ENCODE measurements around the gene DNPEP. TPM values are rescaled to one million over a fixed set of nuclear protein-coding genes. Genes with fewer than 3 reads are reported as not detected.

DNPEP gene
- total RNA-seq, 1 experiment from 2014 or later: 60.9 TPM

- Histone ChIP-seq H2BK12ac (ENCODE audit: insufficient read length, low read depth, low read length) (no peak overlapping the region), H3K4me2 (ENCODE audit: insufficient read depth, insufficient read length, low read length) (no peak overlapping the region), H3K27me3 (ENCODE audit: insufficient read depth, low read length) (peaks cover 21% of the 10 kb centered on the region; the same call in 1 of the 2 replicates), H3K4ac (ENCODE audit: low read depth, low read length) (no peak overlapping the region), H4K91ac (ENCODE audit: insufficient read length, low read depth, low read length) (no peak overlapping the region), H2BK15ac (ENCODE audit: low read depth, low read length) (no peak overlapping the region), H3K79me2 (ENCODE audit: insufficient read depth, low read length) (no peaks in the 10 kb centered on the region), H4K8ac (replicated peaks; ENCODE audit: insufficient read length, low read depth, low read length) (no peak overlapping the region), H2BK120ac (ENCODE audit: low read depth, low read length, poor library complexity, severe bottlenecking) (no peak overlapping the region), H3K23ac (ENCODE audit: insufficient read length, low read depth, low read length) (no peak overlapping the region), H4K20me1 (ENCODE audit: control insufficient read depth, insufficient read depth, insufficient read length) (no peaks in the 10 kb centered on the region), H3K27ac (ENCODE audit: insufficient read length, low read depth, low read length) (no peak overlapping the region), H2AFZ (ENCODE audit: low read length) (no peak overlapping the region), H3K4me1 (ENCODE audit: insufficient read depth, low read length) (no peaks in the 10 kb centered on the region), H2BK20ac (ENCODE audit: low read depth, low read length, poor library complexity, severe bottlenecking) (no peak overlapping the region), H2BK5ac (ENCODE audit: insufficient read length, low read length) (no peak overlapping the region), H3K18ac (ENCODE audit: insufficient read length, low read depth, low read length) (no peak overlapping the region), H3T11ph (ENCODE audit: low read length) (no peak overlapping the region), H3K9ac (ENCODE audit: extremely low read depth, insufficient read length, low read length) (no peak overlapping the region), H3K14ac (ENCODE audit: insufficient read depth, low read length) (no peak overlapping the region), H4K5ac (ENCODE audit: insufficient read length, low read depth, low read length) (no peak overlapping the region), H2AK5ac (ENCODE audit: insufficient read length, low read length) (no peak overlapping the region), H3K79me1 (ENCODE audit: insufficient read depth, low read depth, low read length, poor library complexity, severe bottlenecking) (no peaks in the 10 kb centered on the region), H3K23me2 (ENCODE audit: insufficient read length, low read depth, low read length, poor library complexity, severe bottlenecking) (peaks cover 9% of the 10 kb centered on the region), H3K9me3 (ENCODE audit: control insufficient read depth, low read depth, low read length) (no peaks in the 10 kb centered on the region), H3K56ac (ENCODE audit: insufficient read length, low read depth, low read length) (no peak overlapping the region)
- peaks cover 86% of the 10 kb centered on the region for H3K27me3 Mint-ChIP-seq (ENCODE audit: low read depth)
- H3K9me3 Mint-ChIP-seq: no peaks in the 10 kb centered on the region
- no peak overlapping the region for H3K27ac Mint-ChIP-seq
- no peak for DNase-seq
- no CpG with 5 or more reads among the region's 4 CpGs for WGBS (ENCODE audit: extremely low coverage, insufficient read length, low lambda C conversion rate)
- no peaks in the 10 kb centered on the region for H3K36me3 Mint-ChIP-seq (ENCODE audit: insufficient read depth in 1 of 3, low read depth in 3 of 3)
- no peak overlapping the region for H3K4me3 Mint-ChIP-seq
- no peak for TF ChIP-seq CTCF (conservative IDR thresholded peaks at IDR 0.05)
- H3K4me1 Mint-ChIP-seq: peaks cover 4 to 17% of the 10 kb centered on the region in 2 experiments
Observed at GRCh38 chr2:219354582-219354981, 33.1 kb downstream of the DNPEP start.
